ENCODE measurements around the gene PPIL6.

The PPIL6 gene

GRCh38 chr6:109449064-109449794, 8.8 kb upstream of the PPIL6 start:
- no peak for DNase-seq (ENCODE audit: low read depth)

- DNase-seq (ENCODE audit: low read depth) = no peak
Measured at GRCh38 chr6:109448615-109449014, 8.2 kb upstream of the PPIL6 start.

- peak; percentile 11 for DNase-seq (ENCODE audit: low read depth)
Measured at GRCh38 chr6:109447878-109448555, 7.6 kb upstream of the PPIL6 start.

- DNase-seq (ENCODE audit: low read depth) = no peak
Measured at GRCh38 chr6:109447087-109447486, 6.7 kb upstream of the PPIL6 start.

GRCh38 chr6:109446541-109446940, 6.1 kb upstream of the PPIL6 start:
- DNase-seq (ENCODE audit: low read depth) = no peak

- no peak for DNase-seq (ENCODE audit: low read depth)
Measured at GRCh38 chr6:109446072-109446471, 5.6 kb upstream of the PPIL6 start.

- DNase-seq (ENCODE audit: low read depth) = no peak
Measured at GRCh38 chr6:109445382-109445781, 5.0 kb upstream of the PPIL6 start.

GRCh38 chr6:109443425-109443950, 3.1 kb upstream of the PPIL6 start:
- DNase-seq (ENCODE audit: low read depth) = no peak

GRCh38 chr6:109442393-109442924, 2.0 kb upstream of the PPIL6 start:
- no peak for DNase-seq (ENCODE audit: low read depth)

- DNase-seq (ENCODE audit: low read depth) = peak; percentile 29
Measured at GRCh38 chr6:109441069-109441816, 815 bp upstream of the PPIL6 start.

- DNase-seq (ENCODE audit: low read depth) = no peak
Measured at GRCh38 chr6:109436041-109436440, 4.4 kb downstream of the PPIL6 start.

GRCh38 chr6:109434456-109434855, 6.0 kb downstream of the PPIL6 start:
- DNase-seq (ENCODE audit: low read depth) = peak; percentile 50

- no peak for DNase-seq (ENCODE audit: low read depth)
Measured at GRCh38 chr6:109429496-109429895, 10.9 kb downstream of the PPIL6 start.

GRCh38 chr6:109428889-109429477, 11.4 kb downstream of the PPIL6 start:
- peak; percentile 29 for DNase-seq (ENCODE audit: low read depth)

DNA sequence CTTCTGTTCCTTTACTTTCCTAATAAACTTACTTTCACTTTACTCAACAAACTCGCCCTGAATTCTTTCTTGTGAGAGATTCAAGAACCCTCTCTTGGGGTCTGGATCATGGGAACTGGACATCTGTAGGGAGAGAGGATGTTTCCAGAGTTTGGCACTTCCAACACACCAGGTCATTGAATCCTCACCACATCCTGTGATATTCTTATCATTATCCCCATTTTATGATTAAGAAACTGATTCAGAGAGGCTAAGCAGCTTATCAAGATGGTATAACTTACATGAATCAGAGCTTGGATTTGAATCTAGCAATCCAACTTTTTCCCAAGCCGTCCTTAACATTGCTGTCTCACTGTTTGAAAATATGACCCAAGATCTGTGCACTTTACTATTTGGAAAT, 15.5 kb downstream of the PPIL6 start:
- DNase-seq (ENCODE audit: low read depth) = no peak

DNA sequence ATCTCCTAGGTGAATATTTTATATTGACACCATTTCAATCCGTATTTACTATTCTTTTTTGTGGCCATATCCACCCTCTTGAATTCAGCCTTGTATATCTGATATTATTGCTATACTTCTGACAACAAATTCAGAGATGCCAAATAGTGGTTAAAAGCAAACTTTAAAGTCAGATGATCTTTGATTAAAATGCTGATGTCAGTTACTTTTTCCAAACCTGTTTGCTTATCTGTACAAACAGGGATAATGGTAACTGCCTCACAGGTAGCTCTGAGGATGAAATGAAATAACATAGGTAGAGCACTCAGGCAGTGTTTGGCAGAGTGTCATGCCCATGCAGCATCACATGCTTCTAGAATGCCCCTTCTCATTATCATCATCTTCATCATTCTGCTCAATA, 19.2 kb downstream of the PPIL6 start:
- DNase-seq (ENCODE audit: low read depth) = no peak

DNA sequence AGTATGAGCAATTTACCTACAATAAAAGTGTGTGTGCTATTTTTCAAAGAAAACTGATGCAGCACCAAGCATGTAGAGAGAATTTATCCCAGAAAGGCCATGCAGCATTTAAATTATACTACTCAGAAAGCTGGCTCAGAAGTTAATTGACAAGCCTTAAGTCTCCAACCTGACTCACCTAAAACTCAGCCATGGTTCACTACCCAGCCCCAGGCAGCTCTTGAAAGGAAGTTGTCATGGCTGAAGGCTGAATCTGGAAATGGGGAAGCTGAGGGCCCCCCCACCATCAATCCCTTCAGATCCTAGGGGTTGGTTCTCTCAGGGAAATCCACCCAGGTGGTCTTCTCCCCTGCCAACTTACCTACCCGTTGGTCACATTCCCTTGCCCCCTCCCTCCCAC, 19.7 kb downstream of the PPIL6 start:
- no peak for DNase-seq (ENCODE audit: low read depth)

DNA sequence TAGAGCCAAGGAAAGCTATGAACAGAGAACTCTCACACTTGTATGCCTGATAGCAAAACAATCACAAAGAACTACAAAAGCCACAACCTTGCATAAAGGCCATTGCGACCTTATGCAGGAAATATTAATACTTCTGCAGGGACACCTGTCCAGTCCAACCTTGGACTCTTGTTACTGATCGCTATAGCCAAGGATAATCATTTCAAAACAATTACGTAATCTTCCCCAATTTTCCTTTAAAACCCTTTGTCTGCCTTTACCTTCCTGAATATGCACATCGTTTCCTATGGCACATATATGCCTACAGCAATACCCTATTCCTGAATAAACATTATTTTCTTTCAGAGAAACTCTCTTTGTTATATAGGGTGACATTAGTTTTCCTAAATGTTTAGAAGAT, 22.8 kb downstream of the PPIL6 start:
- no peak for DNase-seq (ENCODE audit: low read depth)

GRCh38 chr6:109411034-109411433, 29.4 kb downstream of the PPIL6 start:
- DNase-seq (ENCODE audit: low read depth) = no peak

- DNase-seq (ENCODE audit: low read depth) = peak; percentile 83
Measured at GRCh38 chr6:109406196-109406595, 34.2 kb downstream of the PPIL6 start.

GRCh38 chr6:109397020-109397419, 43.4 kb downstream of the PPIL6 start:
- peak; percentile 16 for DNase-seq (ENCODE audit: low read depth)

DNA sequence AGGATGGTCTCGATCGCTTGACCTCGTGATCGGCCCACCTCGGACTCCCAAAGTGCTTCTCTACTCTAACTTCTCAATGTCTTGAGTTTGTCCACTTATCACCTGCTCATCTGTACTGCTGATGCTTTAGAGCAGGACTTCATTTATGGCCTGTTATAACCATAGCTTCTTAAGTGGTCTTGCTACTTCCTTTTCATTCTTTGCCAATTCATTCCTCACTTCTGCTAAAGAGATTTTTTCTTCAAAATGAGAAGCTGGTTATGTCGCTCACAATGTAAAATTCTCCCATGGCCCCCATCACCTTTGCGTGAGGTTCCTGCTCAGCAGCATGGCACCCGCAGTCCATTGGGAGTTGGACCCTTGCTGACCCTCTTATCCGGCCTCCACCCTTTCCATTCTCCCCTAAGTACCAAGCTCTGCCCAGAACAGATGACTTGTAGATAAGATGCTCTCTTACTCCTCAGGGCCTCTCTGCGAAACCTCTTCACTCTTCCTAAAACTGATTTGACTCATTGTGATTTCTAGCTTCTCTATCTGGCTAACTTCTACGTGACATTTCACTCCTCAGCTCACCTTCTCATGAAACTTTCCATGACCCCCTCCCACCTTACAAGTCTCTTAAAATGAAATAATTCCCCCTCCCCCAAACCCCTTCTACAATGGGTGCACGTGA, 44.2 kb downstream of the PPIL6 start:
- no peak for DNase-seq (ENCODE audit: low read depth)

Measured in fibroblast of gingiva (primary cell).